SJSA1 (cell line): ENCODE measurements around the gene AKT1S1. TPM values are rescaled to one million over a fixed set of nuclear protein-coding genes. Genes with fewer than 3 reads are reported as not detected.
"Not testable (repeated sequence)": the region's sequence is repeated elsewhere in the genome, so short reads cannot be mapped to it uniquely, and the experiment has no call there.

Source experiments
- DNase-seq, 2 experiments: peaks; one replicate each; pipeline ENCODE4 v3.0.0-alpha.2; 2015 to 2020; ENCODE audit warnings: low spot score in 2 of 2, low read depth in 1 of 2
- H3K27ac ChIP-seq: fragments of 250-450 bp; sonication (Bioruptor Pico); 2 replicates; pipeline ENCODE4 v1.5.1; 2020; ENCODE audit warnings: mild to moderate bottlenecking, moderate library complexity
- H3K27me3 ChIP-seq: fragments of 250-450 bp; sonication (Bioruptor Pico); replicated peaks from 2 replicates; pipeline ENCODE4 v1.5.1; 2020; ENCODE audit warnings: mild to moderate bottlenecking, moderate library complexity
- H3K36me3 ChIP-seq: fragments of 250-450 bp; sonication (Bioruptor Pico); 2 replicates; pipeline ENCODE4 v1.5.1; 2020; ENCODE audit warnings: mild to moderate bottlenecking
- H3K4me1 ChIP-seq: fragments of 250-450 bp; sonication (Bioruptor Pico); replicated peaks from 2 replicates; pipeline ENCODE4 v1.6.1; 2021; ENCODE audit warnings: mild to moderate bottlenecking
- H3K4me3 ChIP-seq: fragments of 250-450 bp; sonication (Bioruptor Pico); 2 replicates; pipeline ENCODE4 v1.5.1; 2020; ENCODE audit warnings: mild to moderate bottlenecking
- H3K9me3 ChIP-seq: fragments of 250-450 bp; sonication (Bioruptor Pico); replicated peaks from 2 replicates; pipeline ENCODE4 v1.5.1; 2020; ENCODE audit warnings: mild to moderate bottlenecking
- total RNA-seq: library from RNA; depleted of rRNA; stranded (reverse); fragments of >200 nt; shearing (Covaris generic); gene quantifications from 2 replicates; pipeline ENCODE4 v1.2.3, GENCODE V29; 2014; rRNA removed

The AKT1S1 gene
- total RNA-seq, 1 experiment from 2014 or later = 8.8 TPM

DNA sequence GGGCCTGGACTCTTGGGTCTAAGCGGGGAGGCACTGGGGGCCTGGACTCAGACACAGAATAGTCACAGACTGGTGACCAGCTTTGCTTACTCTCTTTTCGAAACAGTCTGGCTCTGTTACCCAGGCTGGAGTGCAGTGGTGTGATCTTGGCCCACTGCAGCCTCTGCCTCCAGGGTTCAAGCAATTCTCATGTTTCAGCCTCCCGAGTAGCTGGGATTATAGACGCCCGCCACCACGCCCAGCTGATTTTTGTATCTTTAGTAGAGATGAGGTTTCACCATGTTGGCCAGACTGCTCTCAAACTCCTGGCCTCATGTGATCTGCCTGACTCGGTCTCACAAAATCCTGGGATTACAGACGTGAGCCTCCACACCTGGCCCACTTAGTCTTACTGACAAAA, 48.0 kb downstream of the AKT1S1 start:
- peaks cover 48% of the 10 kb centered on the region for H3K36me3 ChIP-seq
- DNase-seq = no peak

DNA sequence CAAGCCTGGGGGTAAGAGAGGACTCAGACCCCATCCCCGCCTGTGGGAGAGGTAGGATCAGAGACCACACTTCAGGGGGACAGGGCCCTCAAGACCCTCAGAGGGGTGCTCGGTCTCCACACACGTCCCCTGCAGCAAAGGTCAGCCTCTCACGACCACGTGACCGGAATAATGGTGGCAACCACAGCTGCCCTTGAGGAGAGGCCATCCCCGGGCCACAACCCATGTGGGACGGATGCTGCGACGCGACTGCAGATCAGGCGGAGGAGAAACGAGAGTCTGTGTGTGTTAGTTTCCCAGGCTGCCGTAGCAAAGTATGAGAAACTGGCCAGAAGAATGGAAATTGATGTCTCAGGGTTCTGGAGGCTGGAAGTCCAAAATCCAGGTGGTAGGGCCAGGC, 50.1 kb downstream of the AKT1S1 start:
- Histone ChIP-seq H3K4me3 (no peak overlapping the region), H3K27ac (no peak overlapping the region), H3K9me3 (no peaks in the 10 kb centered on the region), H3K36me3 (peaks cover 35% of the 10 kb centered on the region), H3K4me1 (no peaks in the 10 kb centered on the region), H3K27me3 (no peaks in the 10 kb centered on the region)
- DNase-seq = no peak

More for the DNA sequence above, 48.0 kb downstream of the AKT1S1 start:
- H3K4me1 ChIP-seq = no peaks in the 10 kb centered on the region
- H3K9me3 ChIP-seq = no peaks in the 10 kb centered on the region
- H3K27me3 ChIP-seq = no peaks in the 10 kb centered on the region
- H3K4me3 ChIP-seq = no peak overlapping the region
- H3K27ac ChIP-seq = no peak overlapping the region

DNA sequence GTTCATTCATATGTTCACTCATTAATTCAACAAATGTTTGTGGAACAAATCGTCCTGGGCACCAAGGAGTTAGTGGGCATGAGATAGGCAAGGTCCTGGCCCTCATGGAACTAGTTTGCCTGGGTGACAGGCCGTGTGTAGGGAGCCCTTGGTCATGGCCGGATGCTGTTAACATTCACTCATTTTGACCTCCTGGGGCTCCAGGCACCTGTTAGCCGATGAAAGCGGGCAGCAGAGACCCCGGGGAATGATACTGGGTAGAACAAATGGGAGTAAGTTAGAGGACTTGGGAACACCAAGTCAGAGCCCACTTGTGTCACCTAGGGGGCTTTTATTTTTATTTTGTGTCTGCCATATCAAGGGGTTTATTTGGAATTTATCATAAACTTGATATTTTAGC, 52.5 kb downstream of the AKT1S1 start:
- no peaks in the 10 kb centered on the region for H3K27me3 ChIP-seq
- no peaks in the 10 kb centered on the region for H3K9me3 ChIP-seq
- DNase-seq = no peak

DNA sequence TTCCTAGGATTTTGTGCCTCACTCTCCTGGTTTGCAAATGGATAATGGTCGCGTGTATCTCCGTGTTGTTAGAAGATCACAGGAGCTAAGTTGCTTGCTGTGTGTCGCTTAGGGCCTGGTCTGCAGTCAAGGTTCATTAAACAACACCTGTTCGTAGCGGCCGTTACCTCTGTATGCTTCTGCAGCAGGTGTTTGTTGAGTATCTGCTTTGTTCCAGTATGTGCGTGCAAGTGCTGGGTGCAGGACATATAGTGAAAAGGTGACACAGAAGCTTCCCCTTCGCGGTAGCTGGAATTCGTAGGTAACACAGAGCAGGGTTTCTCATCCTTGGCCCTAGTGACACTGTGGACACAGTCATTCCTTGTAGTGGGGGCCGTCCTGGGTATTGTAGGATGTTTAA, 53.7 kb downstream of the AKT1S1 start:
- no peak for DNase-seq
- Histone ChIP-seq H3K4me3 (no peak overlapping the region), H3K27ac (no peak overlapping the region), H3K9me3 (no peaks in the 10 kb centered on the region), H3K27me3 (no peaks in the 10 kb centered on the region), H3K4me1 (peaks cover 3% of the 10 kb centered on the region; the same call in 1 of the 2 replicates), H3K36me3 (peaks cover 21% of the 10 kb centered on the region)

More for the DNA sequence above, 52.5 kb downstream of the AKT1S1 start:
- H3K36me3 ChIP-seq = peaks cover 20% of the 10 kb centered on the region
- H3K27ac ChIP-seq = no peak overlapping the region
- no peaks in the 10 kb centered on the region for H3K4me1 ChIP-seq
- no peak overlapping the region for H3K4me3 ChIP-seq

DNA sequence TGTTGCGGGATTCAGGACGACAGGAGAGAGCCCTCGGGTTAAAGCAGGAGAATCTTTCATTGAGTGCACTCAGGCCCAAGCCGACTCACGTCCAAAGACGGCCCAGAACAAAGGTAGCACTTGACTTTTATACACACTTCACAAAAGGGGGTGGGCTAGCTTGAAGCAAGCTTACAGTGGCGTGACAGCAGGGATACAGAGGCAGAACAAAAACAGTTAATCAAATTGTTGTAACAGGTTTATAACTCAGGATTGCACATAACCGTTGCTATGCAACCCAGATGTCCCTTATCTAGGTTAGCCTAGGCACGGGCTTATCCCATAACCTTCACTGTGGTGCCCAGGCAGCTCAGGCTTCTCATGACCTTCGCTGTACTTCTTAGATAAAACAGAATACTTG, 57.0 kb downstream of the AKT1S1 start:
- H3K4me3 ChIP-seq = no peak overlapping the region
- peaks cover 24% of the 10 kb centered on the region for H3K36me3 ChIP-seq
- H3K4me1 ChIP-seq = peaks cover 3% of the 10 kb centered on the region; the same call in 1 of the 2 replicates
- no peak overlapping the region for H3K27ac ChIP-seq
- no peaks in the 10 kb centered on the region for H3K9me3 ChIP-seq
- no peak for DNase-seq
- no peaks in the 10 kb centered on the region for H3K27me3 ChIP-seq

DNA sequence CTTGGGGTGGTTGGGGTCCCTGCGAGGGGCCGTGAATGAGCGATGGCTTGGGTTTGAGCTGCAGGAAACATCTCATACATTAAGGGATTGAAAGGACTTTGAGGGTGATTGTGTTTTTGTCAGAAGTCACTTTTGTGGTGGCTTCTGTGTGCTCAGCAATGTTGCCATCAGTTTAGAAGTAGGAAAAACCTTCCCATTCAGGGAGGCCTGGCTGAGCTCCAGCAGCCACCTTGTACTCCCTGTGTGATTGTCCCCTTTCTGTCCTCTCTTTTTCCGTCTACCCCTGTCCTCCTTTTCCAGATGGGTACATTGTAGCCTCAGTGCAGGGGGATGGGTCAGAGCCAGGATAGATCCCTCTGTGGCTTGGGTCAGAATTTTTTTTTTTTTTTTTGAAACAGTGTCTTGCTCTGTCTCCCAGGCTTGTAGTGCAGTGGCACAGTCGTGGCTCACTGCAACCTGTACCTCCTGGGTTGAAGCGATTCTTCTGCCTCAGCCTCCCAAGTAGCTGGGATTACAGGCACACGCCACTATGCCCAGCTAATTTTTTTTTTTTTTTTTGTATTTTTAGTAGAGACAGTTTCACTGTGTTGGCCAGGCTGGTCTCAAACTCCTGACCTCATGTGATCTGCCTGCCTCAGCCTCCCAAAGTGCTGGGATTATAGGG, 57.6 kb downstream of the AKT1S1 start:
- DNase-seq, H3K27ac ChIP-seq: not testable (repeated sequence)

More for the DNA sequence above, 57.6 kb downstream of the AKT1S1 start:
- H3K36me3 ChIP-seq = peaks cover 20% of the 10 kb centered on the region
- H3K9me3 ChIP-seq, H3K4me3 ChIP-seq, H3K4me1 ChIP-seq, H3K27me3 ChIP-seq: not testable (repeated sequence)

Other genes with a start within 250 kb of the AKT1S1 start
- gene RRAS, start 237.2 kb downstream of the AKT1S1 start, total RNA-seq = 8.1 and 30.6 TPM in 2 replicates
- 23.2 and 27.3 TPM in 2 replicates for gene SCAF1, start 235.1 kb downstream of the AKT1S1 start, total RNA-seq
- 56.9 and 61.4 TPM in 2 replicates for gene IRF3, start 211.5 kb downstream of the AKT1S1 start, total RNA-seq
- 9.5 and 16.2 TPM in 2 replicates for gene BCL2L12, start 211.4 kb downstream of the AKT1S1 start, total RNA-seq
- gene PRMT1, start 200.1 kb downstream of the AKT1S1 start, total RNA-seq = 208 and 421 TPM in 2 replicates
- 0.58 TPM in 1 of 2 replicates, not detected in the other for gene ADM5, start 187.8 kb downstream of the AKT1S1 start, total RNA-seq
- 0.05 TPM in 1 of 2 replicates, not detected in the other for gene CPT1C, start 186.2 kb downstream of the AKT1S1 start, total RNA-seq
- gene TSKS, start 114.0 kb downstream of the AKT1S1 start, total RNA-seq = not detected in 2 replicates
- 87.8 and 103 TPM in 2 replicates for gene AP2A1, start 110.4 kb downstream of the AKT1S1 start, total RNA-seq
- 3.4 and 10.0 TPM in 2 replicates for gene FUZ, start 64.1 kb downstream of the AKT1S1 start, total RNA-seq
- gene MED25, start 59.1 kb downstream of the AKT1S1 start, total RNA-seq = 13.2 and 14.6 TPM in 2 replicates
- gene PTOV1, start 26.2 kb downstream of the AKT1S1 start, total RNA-seq = 65.8 and 98.0 TPM in 2 replicates
- 19.6 and 35.0 TPM in 2 replicates for gene PNKP, start 9.8 kb downstream of the AKT1S1 start, total RNA-seq
- 2.2 and 3.9 TPM in 2 replicates for gene TBC1D17, start 347 bp upstream of the AKT1S1 start, total RNA-seq
- gene IL4I1, start 19.5 kb upstream of the AKT1S1 start, total RNA-seq = 0.18 TPM in 1 of 2 replicates, not detected in the other
- 14.8 and 19.9 TPM in 2 replicates for gene ATF5, start 51.9 kb upstream of the AKT1S1 start, total RNA-seq
- gene NUP62, start 52.1 kb upstream of the AKT1S1 start, total RNA-seq = 64.8 and 80.3 TPM in 2 replicates
- gene SIGLEC11, start 83.8 kb upstream of the AKT1S1 start, total RNA-seq = not detected in 2 replicates
- 13.9 and 33.2 TPM in 2 replicates for gene VRK3, start 148.0 kb upstream of the AKT1S1 start, total RNA-seq
- 8.0 and 14.0 TPM in 2 replicates for gene ZNF473, start 148.7 kb upstream of the AKT1S1 start, total RNA-seq